IMR-90 (cell line): ENCODE measurements around the gene PTCH1. TPM values are rescaled to one million over a fixed set of nuclear protein-coding genes. Genes with fewer than 3 reads are reported as not detected.

Experiments used
- ATAC-seq: fragments of 200-7000 bp; cut with Tn5 transposase; 2 replicates; pipeline ENCODE4 v1.9.1; 2020; ENCODE audit warnings: low read depth, mild to moderate bottlenecking, moderate library complexity
- BruUV-seq: library from RNA; stranded (reverse); fragments of 400-500 nt; replicated peaks from 2 replicates; lab custom pipeline; 2021; lab: Mats Ljungman, UMichigan
- CTCF ChIA-PET: fragments of 300-600 bp; formaldehyde crosslinking; extraction: SDS; loops from one replicate; lab custom pipeline; 2021; ENCODE audit warnings: antibody characterized with exemption; lab: Yijun Ruan, JAX
- POLR2A ChIA-PET: fragments of 300-600 bp; sonication (Branson Sonifier 250); formaldehyde crosslinking; loops from one replicate; lab custom pipeline; 2022; ENCODE audit warnings: antibody characterized with exemption; ENCODE audit not compliant: unreplicated experiment; lab: Charles Lee
- DNase-seq: peaks from one replicate; pipeline ENCODE4 v3.0.0; 2013
- H2AFZ ChIP-seq: replicated peaks from 2 replicates; pipeline ENCODE3; 2013; ENCODE audit warnings: low read length, mild to moderate bottlenecking; ENCODE audit not compliant: poor library complexity
- H2AK5ac ChIP-seq: 2 replicates; pipeline ENCODE4 v1.6.1; 2013; ENCODE audit warnings: low read depth, low read length, inconsistent platforms
- H2AK9ac ChIP-seq: replicated peaks from 2 replicates; pipeline ENCODE3; 2013; ENCODE audit warnings: mild to moderate bottlenecking, low read depth, low read length, moderate library complexity; ENCODE audit not compliant: poor library complexity
- H2BK120ac ChIP-seq: 2 replicates; pipeline ENCODE4 v1.6.1; 2013; ENCODE audit warnings: low read depth, low read length, inconsistent platforms
- H2BK15ac ChIP-seq: 3 replicates; pipeline ENCODE4 v1.6.1; 2013; ENCODE audit warnings: low read depth, low read length, inconsistent platforms
- H2BK20ac ChIP-seq: 2 replicates; pipeline ENCODE4 v1.6.1; 2013; ENCODE audit warnings: low read depth, mild to moderate bottlenecking, inconsistent platforms, low read length, moderate library complexity
- H2BK5ac ChIP-seq: 2 replicates; pipeline ENCODE4 v1.6.1; 2013; ENCODE audit warnings: mild to moderate bottlenecking, low read depth, low read length, inconsistent platforms; ENCODE audit not compliant: poor library complexity, severe bottlenecking
- H3K14ac ChIP-seq: replicated peaks from 2 replicates; pipeline ENCODE4 v1.6.1; 2013; ENCODE audit warnings: low read depth, low read length, inconsistent platforms
- H3K18ac ChIP-seq: 2 replicates; pipeline ENCODE4 v1.6.1; 2013; ENCODE audit warnings: low read depth, low read length, control low read depth
- H3K23ac ChIP-seq: 2 replicates; pipeline ENCODE4 v1.6.1; 2013; ENCODE audit warnings: low read depth, low read length, inconsistent platforms
- H3K27ac ChIP-seq: 2 replicates; pipeline ENCODE4 v1.5.1; 2013; ENCODE audit warnings: mild to moderate bottlenecking, control low read depth, low read length; ENCODE audit not compliant: insufficient read depth
- H3K27me3 ChIP-seq: 2 replicates; pipeline ENCODE4 v1.6.1; 2013; ENCODE audit warnings: low read length; ENCODE audit not compliant: control insufficient read depth, insufficient read depth
- H3K36me3 ChIP-seq: 2 replicates; pipeline ENCODE4 v1.6.1; 2013; ENCODE audit warnings: low read length, mixed read lengths; ENCODE audit not compliant: control insufficient read depth, insufficient read depth
- H3K4ac ChIP-seq: 2 replicates; pipeline ENCODE4 v1.6.1; 2013; ENCODE audit warnings: low read depth, low read length, inconsistent platforms
- H3K4me1 ChIP-seq: 2 replicates; pipeline ENCODE4 v1.6.1; 2013; ENCODE audit warnings: low read length, mixed read lengths; ENCODE audit not compliant: control insufficient read depth, insufficient read depth
- H3K4me2 ChIP-seq: 2 replicates; pipeline ENCODE4 v1.6.1; 2013; ENCODE audit warnings: low read depth, mild to moderate bottlenecking, control low read depth, low read length, moderate library complexity
- H3K4me3 ChIP-seq: 2 replicates; pipeline ENCODE4 v1.5.1; 2013; ENCODE audit warnings: low read depth, mild to moderate bottlenecking, control low read depth, low read length, moderate library complexity; ENCODE audit not compliant: insufficient read depth
- H3K56ac ChIP-seq: 2 replicates; pipeline ENCODE4 v1.6.1; 2013; ENCODE audit warnings: low read length, inconsistent platforms; ENCODE audit not compliant: insufficient read depth; ENCODE audit errors: extremely low read depth
- H3K79me1 ChIP-seq, 2 experiments: 2 replicates each; pipeline ENCODE4 v1.6.1; 2013; ENCODE audit warnings: low read length in 2 of 2, inconsistent platforms in 1 of 2, low read depth in 1 of 2
- H3K9ac ChIP-seq: 2 replicates; pipeline ENCODE4 v1.6.1; 2013; ENCODE audit warnings: low read depth, low read length, control low read depth
- H3K9me1 ChIP-seq: 2 replicates; pipeline ENCODE4 v1.6.1; 2013; ENCODE audit warnings: low read length, inconsistent platforms; ENCODE audit not compliant: insufficient read depth
- H3K9me3 ChIP-seq: 2 replicates; pipeline ENCODE4 v1.6.1; 2013; ENCODE audit warnings: low read length; ENCODE audit not compliant: control insufficient read depth, insufficient read depth
- H4K20me1 ChIP-seq: 2 replicates; pipeline ENCODE4 v1.6.1; 2013; ENCODE audit warnings: low read length, inconsistent platforms; ENCODE audit not compliant: insufficient read depth
- H4K5ac ChIP-seq: 2 replicates; pipeline ENCODE4 v1.6.1; 2013; ENCODE audit warnings: mild to moderate bottlenecking, low read depth, low read length, control low read depth
- H4K8ac ChIP-seq, 2 experiments: 2 replicates each; pipeline ENCODE4 v1.6.1; 2013; ENCODE audit warnings: low read depth in 2 of 2, low read length in 2 of 2, control low read depth in 1 of 2, inconsistent platforms in 1 of 2
- H4K91ac ChIP-seq: 2 replicates; pipeline ENCODE4 v1.6.1; 2013; ENCODE audit warnings: low read depth, low read length, inconsistent platforms; ENCODE audit not compliant: insufficient read depth
- BHLHE40 ChIP-seq: fragments of 150-350 bp; IDR thresholded peaks from 2 replicates; pipeline ENCODE4 v1.6.1; 2016; ENCODE audit warnings: mild to moderate bottlenecking, low read depth, low read length
- CEBPB ChIP-seq: IDR thresholded peaks from 2 replicates; pipeline ENCODE4 v1.6.1; 2012; ENCODE audit warnings: low read depth, low read length, improper control_type of control experiment
- CHD1 ChIP-seq: IDR thresholded peaks from 2 replicates; pipeline ENCODE4 v1.6.1; 2012; ENCODE audit warnings: low read depth, low read length, improper control_type of control experiment
- FOS ChIP-seq: fragments of 150-350 bp; IDR thresholded peaks from 2 replicates; pipeline ENCODE4 v1.6.1; 2016; ENCODE audit warnings: low read depth, low read length
- MAFK ChIP-seq: IDR thresholded peaks from 2 replicates; pipeline ENCODE4 v1.6.1; 2012; ENCODE audit warnings: low read depth, low read length, improper control_type of control experiment
- MAZ ChIP-seq: IDR thresholded peaks from 2 replicates; pipeline ENCODE4 v1.6.1; 2012; ENCODE audit warnings: low read depth, mild to moderate bottlenecking, low read length, improper control_type of control experiment, moderate library complexity, borderline replicate concordance
- POLR2A ChIP-seq: IDR thresholded peaks from 2 replicates; pipeline ENCODE4 v1.6.1; 2012; ENCODE audit warnings: mild to moderate bottlenecking, low read depth, low read length
- RAD21 ChIP-seq: IDR thresholded peaks from 2 replicates; pipeline ENCODE4 v1.6.1; 2012; ENCODE audit warnings: low read length, improper control_type of control experiment
- SMC3 ChIP-seq: fragments of 150-350 bp; IDR thresholded peaks from 2 replicates; pipeline ENCODE4 v1.6.1; 2016; ENCODE audit warnings: low read depth, mild to moderate bottlenecking, antibody characterized with exemption, low read length, moderate library complexity
- WGBS, 2 experiments: methylation state at CpG; one replicate each; pipeline versions ENCODE4 v1.1.5 to v1.1.7; 2013; ENCODE audit warnings: missing lambda C conversion rate in 2 of 2; ENCODE audit not compliant: insufficient read length in 1 of 2; ENCODE audit errors: extremely low coverage in 2 of 2; 5-methylcytosine and 5-hydroxymethylcytosine counted together
- dilution Hi-C: fragments of 300-500 bp; cut with HindIII; formaldehyde crosslinking; loops from one replicate; pipeline ENCODE4 v1.14.3; 2018; ENCODE audit warnings: low sequenced_read_pairs; ENCODE audit not compliant: unreplicated experiment
- in situ Hi-C: fragments of 300-500 bp; cut with MboI; formaldehyde crosslinking; loops from 3 replicates; pipeline ENCODE4 v1.14.3; 2019; ENCODE audit warnings: low sequenced_read_pairs, inconsistent platforms, mixed read lengths
- intact Hi-C: fragments of 100-400 bp; cut with micrococcal nuclease; formaldehyde crosslinking; loops from 2 replicates; pipeline ENCODE4 v1.10.0; 2022
- polyA plus RNA-seq, 3 experiments: library from polyadenylated mRNA; depleted of rRNA; stranded (reverse); fragments of >200 nt; gene quantifications; 2 replicates each; pipeline ENCODE4 v1.2.3, GENCODE V29; 2012; ENCODE audit warnings: low replicate concordance in 1 of 3
- total RNA-seq: library from RNA; depleted of rRNA; stranded (reverse); fragments of >200 nt; gene quantifications from 2 replicates; pipeline ENCODE4 v1.2.3, GENCODE V29; 2012
- TF ChIP-seq, protein P1 (sequence below): fragments of 150-350 bp; IDR thresholded peaks from 2 replicates; pipeline ENCODE4 v1.6.1; 2017; ENCODE audit warnings: mild to moderate bottlenecking, antibody characterized with exemption, low read length, low read depth
- TF ChIP-seq, protein P2 (sequence below): conservative IDR thresholded peaks from 2 replicates; pipeline ENCODE4 v1.5.1; 2012; ENCODE audit warnings: mild to moderate bottlenecking, low read depth, low read length, improper control_type of control experiment

PTCH1 gene
- total and polyA plus RNA-seq, 2 of the 4 experiments (the other 2 are of a cell fraction), result 4.1 to 5.0 TPM

DNA sequence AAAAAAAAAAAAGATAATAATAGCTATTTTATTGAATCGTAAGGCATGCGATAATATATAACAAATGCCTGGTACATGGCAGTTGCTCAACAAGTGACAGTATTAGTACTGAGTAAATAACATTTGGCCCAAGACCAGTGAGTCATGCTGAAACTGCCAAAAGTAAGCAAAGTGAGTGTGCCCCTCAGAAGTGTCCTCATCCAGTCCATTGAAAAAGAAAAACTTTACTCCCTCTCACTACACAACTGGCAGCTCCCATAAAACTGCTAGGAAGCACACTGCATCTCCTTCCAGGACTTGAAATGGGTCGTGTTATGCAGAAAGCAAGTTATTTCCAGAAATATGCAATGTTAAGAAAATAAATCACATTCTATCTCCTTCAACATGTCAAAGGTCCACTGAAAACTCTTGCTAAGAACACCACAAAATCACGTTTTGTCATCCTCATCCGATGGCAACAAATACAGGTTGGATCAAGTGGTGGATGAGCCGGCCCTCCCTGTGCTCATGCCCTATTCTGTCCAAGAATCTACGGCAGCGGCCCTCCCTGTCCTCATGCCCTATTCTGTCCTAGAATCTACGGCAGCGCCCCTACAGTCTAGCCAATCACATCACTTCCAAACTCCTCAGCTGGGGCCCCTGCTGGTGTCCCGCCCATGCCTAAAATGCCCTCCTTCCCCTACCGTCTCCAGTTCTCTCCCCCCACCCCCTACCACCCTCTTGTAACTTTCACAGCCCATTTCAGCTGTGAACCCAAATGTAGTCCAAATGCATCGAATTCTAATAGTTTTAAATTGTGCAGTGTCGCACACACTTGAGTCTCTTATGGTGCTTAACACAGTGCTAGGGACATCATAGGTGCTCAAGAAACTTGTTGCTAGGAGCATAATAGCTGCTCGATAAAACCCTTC is 12.5 kb downstream of the PTCH1 start:
- H3K4me2 ChIP-seq, result peak overlapping the region; percentile 67
- no peaks in the 10 kb centered on the region; the same call in 1 of the 2 replicates for H3K36me3 ChIP-seq
- no TSS peak for BruUV-seq
- H4K20me1 ChIP-seq, result peaks cover 45% of the 10 kb centered on the region
- 0 out of 2 replicates have a peak overlapping the region, but pooled peaks have one; percentile 32 for H2BK20ac ChIP-seq
- in situ Hi-C loops (no loop called here), intact Hi-C loops (loop anchor here (10.0 kb wide), 1 partner anchor 630 kb away; no protein-coding TSS in a partner anchor), dilution Hi-C loops (no loop called here)
- CTCF ChIA-PET, result interaction anchor here (0.6 kb wide), 1 partner anchor 31 kb away, joined by 3 read pairs; no protein-coding TSS in a partner anchor
- H2AFZ ChIP-seq, result peak overlapping the region; percentile 1
- no peaks in the 10 kb centered on the region for H3K27me3 ChIP-seq
- POLR2A ChIA-PET, result no interaction called here
- peak overlapping the region; percentile 35; the same call in 1 of the 2 replicates for H2AK5ac ChIP-seq
- DNase-seq (peak; percentile 72), ATAC-seq (no peak)
- H4K5ac ChIP-seq, result no peak overlapping the region
- no peak overlapping the region for H3K14ac ChIP-seq
- no peaks in the 10 kb centered on the region for H3K9me3 ChIP-seq
- H2AK9ac ChIP-seq, result no peak overlapping the region
- peaks cover 8% of the 10 kb centered on the region for H3K9me1 ChIP-seq
- H3K4me3 ChIP-seq, result no peak overlapping the region
- no peak overlapping the region for H2BK15ac ChIP-seq
- peaks cover 11% of the 10 kb centered on the region for H3K4me1 ChIP-seq
- no peak overlapping the region for H2BK5ac ChIP-seq
- H3K56ac ChIP-seq, result no peak overlapping the region
- H3K18ac ChIP-seq, result no peak overlapping the region
- no peak overlapping the region; the same call in 1 of the 2 replicates for H2BK120ac ChIP-seq
- 16% methylated on average over 6 of the region's 15 CpGs; no CpG with 5 or more reads in 1 of the 2 experiments for WGBS, 2 experiments
- no peak overlapping the region for H3K4ac ChIP-seq
- no peak overlapping the region for H4K8ac ChIP-seq
- TF ChIP-seq MAZ, result no peak
- no peak for TF ChIP-seq CHD1
- TF ChIP-seq, protein P1, sequence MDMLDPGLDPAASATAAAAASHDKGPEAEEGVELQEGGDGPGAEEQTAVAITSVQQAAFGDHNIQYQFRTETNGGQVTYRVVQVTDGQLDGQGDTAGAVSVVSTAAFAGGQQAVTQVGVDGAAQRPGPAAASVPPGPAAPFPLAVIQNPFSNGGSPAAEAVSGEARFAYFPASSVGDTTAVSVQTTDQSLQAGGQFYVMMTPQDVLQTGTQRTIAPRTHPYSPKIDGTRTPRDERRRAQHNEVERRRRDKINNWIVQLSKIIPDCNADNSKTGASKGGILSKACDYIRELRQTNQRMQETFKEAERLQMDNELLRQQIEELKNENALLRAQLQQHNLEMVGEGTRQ, result no peak
- no peak for TF ChIP-seq POLR2A
- TF ChIP-seq, protein P2, sequence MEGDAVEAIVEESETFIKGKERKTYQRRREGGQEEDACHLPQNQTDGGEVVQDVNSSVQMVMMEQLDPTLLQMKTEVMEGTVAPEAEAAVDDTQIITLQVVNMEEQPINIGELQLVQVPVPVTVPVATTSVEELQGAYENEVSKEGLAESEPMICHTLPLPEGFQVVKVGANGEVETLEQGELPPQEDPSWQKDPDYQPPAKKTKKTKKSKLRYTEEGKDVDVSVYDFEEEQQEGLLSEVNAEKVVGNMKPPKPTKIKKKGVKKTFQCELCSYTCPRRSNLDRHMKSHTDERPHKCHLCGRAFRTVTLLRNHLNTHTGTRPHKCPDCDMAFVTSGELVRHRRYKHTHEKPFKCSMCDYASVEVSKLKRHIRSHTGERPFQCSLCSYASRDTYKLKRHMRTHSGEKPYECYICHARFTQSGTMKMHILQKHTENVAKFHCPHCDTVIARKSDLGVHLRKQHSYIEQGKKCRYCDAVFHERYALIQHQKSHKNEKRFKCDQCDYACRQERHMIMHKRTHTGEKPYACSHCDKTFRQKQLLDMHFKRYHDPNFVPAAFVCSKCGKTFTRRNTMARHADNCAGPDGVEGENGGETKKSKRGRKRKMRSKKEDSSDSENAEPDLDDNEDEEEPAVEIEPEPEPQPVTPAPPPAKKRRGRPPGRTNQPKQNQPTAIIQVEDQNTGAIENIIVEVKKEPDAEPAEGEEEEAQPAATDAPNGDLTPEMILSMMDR, result no peak
- no peak for TF ChIP-seq RAD21
- peak; percentile 87 for TF ChIP-seq CEBPB
- no peak for TF ChIP-seq SMC3
- peak; percentile 43; the same call in 1 of the 2 replicates for TF ChIP-seq FOS
- no peak for TF ChIP-seq MAFK
- TF ChIP-seq BHLHE40, result peak; percentile 53
- H3K9ac ChIP-seq, result no peak overlapping the region
- peak overlapping the region; percentile 51; the same call in 1 of the 2 replicates for H3K23ac ChIP-seq
- peaks cover 10 to 55% of the 10 kb centered on the region in 2 experiments; a peak in 3 of 4 replicates for H3K79me1 ChIP-seq
- no peak overlapping the region for H4K91ac ChIP-seq
- no peak overlapping the region for H3K27ac ChIP-seq
